Adrenal gland (tissue), 5 donors: Measurements from ENCODE around the gene KDM6A.

Source experiments
- CTCF ChIP-seq, 6 experiments: fragments of 450-650 bp in 4 of 6; fragments of 200-600 bp in 2 of 6; sonication (generic) in 1 of 6; IDR thresholded peaks; 1 replicate in 5 of 6; 2 replicates in 1 of 6; pipeline versions ENCODE4 v1.5.1 to v1.8.0; 2016 to 2021; ENCODE audit warnings: antibody characterized with exemption in 6 of 6, mild to moderate bottlenecking in 2 of 6, moderate library complexity in 1 of 6
- POLR2A ChIP-seq, 2 donors: fragments of 450-650 bp; IDR thresholded peaks; one replicate each; pipeline ENCODE4 v1.6.1; 2017; ENCODE audit warnings: antibody characterized with exemption in 2 of 2, mild to moderate bottlenecking in 2 of 2, moderate library complexity in 1 of 2
- donor health status: DM: no; HTN: no; CAD: no.

GRCh38 chrX:44908827-44909226, 35.8 kb downstream of the KDM6A start:
- no peak for TF ChIP-seq CTCF (IDR thresholded peaks at IDR 0.05)
- no peak for TF ChIP-seq POLR2A (IDR thresholded peaks at IDR 0.05)
